Measurements from ENCODE around the gene KCTD16. TPM values are rescaled to one million over a fixed set of nuclear protein-coding genes. Genes with fewer than 3 reads are reported as not detected.

Gene KCTD16
- total RNA-seq, 1 experiment from 2014 or later = 0.64 TPM

DNA sequence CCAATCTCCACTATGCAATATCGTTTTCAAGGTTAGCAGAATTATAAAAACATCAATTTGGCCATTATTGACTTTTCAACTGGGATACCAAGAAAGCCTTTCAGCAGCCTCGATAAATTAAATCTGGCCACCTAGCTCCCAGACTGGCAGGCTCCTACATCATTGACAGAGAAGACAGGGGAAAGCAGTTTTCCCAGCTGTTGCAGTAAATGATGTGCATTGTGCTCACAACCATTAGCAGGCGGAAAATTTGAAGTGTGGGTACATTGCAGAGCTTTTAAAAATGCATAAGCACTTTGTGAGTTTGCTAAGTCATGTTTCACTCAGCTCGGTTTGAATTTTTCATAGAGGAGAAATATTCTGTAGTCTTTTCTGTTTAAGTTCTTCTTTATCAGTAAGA lies 297.9 kb downstream of the KCTD16 start:
- Histone ChIP-seq H3K9ac (ENCODE audit: low read length) (no peak overlapping the region), H3K4me1 (ENCODE audit: control insufficient read depth in 1 of 2, insufficient read depth in 2 of 2, low read length in 2 of 2) (no peaks in the 10 kb centered on the region), H3K36me3 (ENCODE audit: control insufficient read depth in 1 of 2, insufficient read depth in 2 of 2, low read length in 2 of 2) (no peaks in the 10 kb centered on the region), H3K27me3 (ENCODE audit: insufficient read depth, low read length) (peaks cover 23% of the 10 kb centered on the region), H3K79me2 (ENCODE audit: insufficient read depth, low read length) (no peaks in the 10 kb centered on the region), H4K20me1 (ENCODE audit: insufficient read depth) (no peaks in the 10 kb centered on the region), H3K27ac (ENCODE audit: low read depth, low read length) (no peak overlapping the region), H3K4me2 (ENCODE audit: low read length) (no peak overlapping the region), H3K4me3 (replicated peaks in 1 of 2; ENCODE audit: low read depth in 1 of 2, low read length in 2 of 2) (no peak overlapping the region), H3K9me2 (ENCODE audit: insufficient read depth) (no peaks in the 10 kb centered on the region), H2AFZ (ENCODE audit: low read depth, low read length, poor library complexity, severe bottlenecking) (no peak overlapping the region), H3K9me3 (ENCODE audit: control insufficient read depth in 1 of 2, insufficient read depth in 1 of 2, low read depth in 1 of 2, low read length in 2 of 2) (no peaks in the 10 kb centered on the region)
- DNase-seq (ENCODE audit: low read depth, low spot score) = no peak
- intact Hi-C loops (cut with micrococcal nuclease) = no loop called here
- ATAC-seq = no peak
- ChIA-PET POLR2A (no interaction called here), CTCF (no interaction called here), RAD21 (ENCODE audit: low non-redundant PET in 1 of 2, low total read pairs in 2 of 2, uncharacterized antibody in 2 of 2, unreplicated experiment in 2 of 2) (no interaction called here)
- BruUV-seq (replicated peaks) = no TSS peak
- TF ChIP-seq JUND (IDR thresholded peaks at IDR 0.05) (no peak), MAX (IDR thresholded peaks at IDR 0.05) (no peak)

DNA sequence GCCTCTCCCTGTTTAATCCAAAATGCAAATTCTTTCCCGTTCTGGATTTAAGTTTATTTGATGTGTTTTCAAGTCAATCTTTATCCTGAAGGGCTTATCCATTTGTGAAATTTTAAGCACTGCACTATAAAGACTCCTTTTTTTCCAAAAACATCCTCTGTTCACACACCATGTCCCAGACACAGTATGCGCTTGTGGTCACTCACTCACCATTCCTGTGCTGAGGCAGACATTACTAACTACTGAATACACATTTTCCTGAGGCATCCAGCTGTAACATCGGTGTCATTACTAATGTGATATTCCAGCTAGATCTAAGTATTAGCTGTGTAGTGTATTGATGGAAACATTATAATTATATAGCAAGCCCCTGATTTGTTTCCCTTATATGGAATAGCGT lies 298.4 kb downstream of the KCTD16 start:
- POLR2A ChIA-PET = no interaction called here
- H3K9me2 ChIP-seq (ENCODE audit: insufficient read depth) = no peaks in the 10 kb centered on the region
- H3K4me1 ChIP-seq (ENCODE audit: control insufficient read depth in 1 of 2, insufficient read depth in 2 of 2, low read length in 2 of 2) = no peaks in the 10 kb centered on the region
- ATAC-seq (no peak), DNase-seq (ENCODE audit: low read depth, low spot score) (no peak)
- RAD21 ChIA-PET (ENCODE audit: low non-redundant PET in 1 of 2, low total read pairs in 2 of 2, uncharacterized antibody in 2 of 2, unreplicated experiment in 2 of 2) = no interaction called here
- H3K9ac ChIP-seq (ENCODE audit: low read length) = no peak overlapping the region
- no peak overlapping the region for H3K27ac ChIP-seq (ENCODE audit: low read depth, low read length)
- H3K9me3 ChIP-seq (ENCODE audit: control insufficient read depth in 1 of 2, insufficient read depth in 1 of 2, low read depth in 1 of 2, low read length in 2 of 2) = no peaks in the 10 kb centered on the region
- H3K4me2 ChIP-seq (ENCODE audit: low read length) = no peak overlapping the region
- peaks cover 23% of the 10 kb centered on the region for H3K27me3 ChIP-seq (ENCODE audit: insufficient read depth, low read length)
- no TSS peak for BruUV-seq (replicated peaks)
- CTCF ChIA-PET = no interaction called here
- intact Hi-C loops (cut with micrococcal nuclease) = no loop called here
- no peaks in the 10 kb centered on the region for H4K20me1 ChIP-seq (ENCODE audit: insufficient read depth)
- no peaks in the 10 kb centered on the region for H3K36me3 ChIP-seq (ENCODE audit: control insufficient read depth in 1 of 2, insufficient read depth in 2 of 2, low read length in 2 of 2)
- H3K4me3 ChIP-seq (replicated peaks in 1 of 2; ENCODE audit: low read depth in 1 of 2, low read length in 2 of 2) = no peak overlapping the region
- no peak for TF ChIP-seq MAX (IDR thresholded peaks at IDR 0.05)
- TF ChIP-seq JUND (IDR thresholded peaks at IDR 0.05) = no peak
- TF ChIP-seq ZFX (IDR thresholded peaks at IDR 0.05) = no peak
- H2AFZ ChIP-seq (ENCODE audit: low read depth, low read length, poor library complexity, severe bottlenecking) = no peak overlapping the region
- H3K79me2 ChIP-seq (ENCODE audit: insufficient read depth, low read length) = no peaks in the 10 kb centered on the region

GRCh38 chr5:144472221-144472620 lies 301.5 kb downstream of the KCTD16 start:
- no peak overlapping the region for H3K9ac ChIP-seq (ENCODE audit: low read length)
- no peak overlapping the region for H3K4me2 ChIP-seq (ENCODE audit: low read length)
- H2AFZ ChIP-seq (ENCODE audit: low read depth, low read length, poor library complexity, severe bottlenecking) = no peak overlapping the region
- H3K9me3 ChIP-seq (ENCODE audit: control insufficient read depth in 1 of 2, insufficient read depth in 1 of 2, low read depth in 1 of 2, low read length in 2 of 2) = no peaks in the 10 kb centered on the region
- no peak for DNase-seq (ENCODE audit: low read depth, low spot score)
- BruUV-seq (replicated peaks) = no TSS peak
- H4K20me1 ChIP-seq (ENCODE audit: insufficient read depth) = no peaks in the 10 kb centered on the region
- ChIA-PET CTCF (no interaction called here), RAD21 (ENCODE audit: low non-redundant PET in 1 of 2, low total read pairs in 2 of 2, uncharacterized antibody in 2 of 2, unreplicated experiment in 2 of 2) (no interaction called here), POLR2A (no interaction called here)
- no peak for ATAC-seq
- intact Hi-C loops (cut with micrococcal nuclease) = loop anchor here (10.0 kb wide), 1 partner anchor 763 kb away; no protein-coding TSS in a partner anchor
- no peak overlapping the region for H3K27ac ChIP-seq (ENCODE audit: low read depth, low read length)
- no peaks in the 10 kb centered on the region for H3K9me2 ChIP-seq (ENCODE audit: insufficient read depth)
- no peaks in the 10 kb centered on the region for H3K79me2 ChIP-seq (ENCODE audit: insufficient read depth, low read length)
- H3K27me3 ChIP-seq (ENCODE audit: insufficient read depth, low read length) = peaks cover 23% of the 10 kb centered on the region
- no peaks in the 10 kb centered on the region for H3K4me1 ChIP-seq (ENCODE audit: control insufficient read depth in 1 of 2, insufficient read depth in 2 of 2, low read length in 2 of 2)
- no peak overlapping the region for H3K4me3 ChIP-seq (replicated peaks in 1 of 2; ENCODE audit: low read depth in 1 of 2, low read length in 2 of 2)
- no peak for TF ChIP-seq YY1 (IDR thresholded peaks at IDR 0.05; ENCODE audit: extremely low read depth, insufficient replicate concordance, low read depth, low read length)
- TF ChIP-seq POLR2AphosphoS5 (IDR thresholded peaks at IDR 0.05; ENCODE audit: low read depth, low read length) = no peak
- TF ChIP-seq ZNF274 (IDR thresholded peaks at IDR 0.05; ENCODE audit: low read depth, low read length) = no peak
- TF ChIP-seq ATF3 (IDR thresholded peaks at IDR 0.05) = no peak
- no peak for TF ChIP-seq CEBPB (IDR thresholded peaks at IDR 0.05; ENCODE audit: low read depth)
- TF ChIP-seq SP1 (IDR thresholded peaks at IDR 0.05; ENCODE audit: low read depth) = no peak
- no peak for TF ChIP-seq SRF (IDR thresholded peaks at IDR 0.05; ENCODE audit: low read depth)
- no peak for TF ChIP-seq RAD21 (IDR thresholded peaks at IDR 0.05; ENCODE audit: low read depth)
- no peaks in the 10 kb centered on the region for H3K36me3 ChIP-seq (ENCODE audit: control insufficient read depth in 1 of 2, insufficient read depth in 2 of 2, low read length in 2 of 2)

Data from HCT116 (cell line).